WERI-Rb-1 (cell line): ENCODE measurements around the gene ADGRL2.

ENCODE experiments used
- DNase-seq: peaks from one replicate; pipeline ENCODE4 v3.0.0-alpha.2; 2020
- H3K27ac ChIP-seq: fragments of 250-450 bp; sonication (Bioruptor Pico); 2 replicates; pipeline ENCODE4 v1.5.1; 2020; ENCODE audit warnings: mild to moderate bottlenecking, moderate library complexity
- H3K27me3 ChIP-seq: fragments of 250-450 bp; sonication (Bioruptor Pico); 2 replicates; pipeline ENCODE4 v1.5.1; 2021; ENCODE audit warnings: mild to moderate bottlenecking, low read depth, moderate library complexity; ENCODE audit not compliant: insufficient read depth, severe bottlenecking
- H3K36me3 ChIP-seq: fragments of 250-450 bp; sonication (Bioruptor Pico); 2 replicates; pipeline ENCODE4 v1.5.1; 2020; ENCODE audit warnings: mild to moderate bottlenecking, moderate library complexity
- H3K4me3 ChIP-seq: 2 replicates; pipeline ENCODE4 v1.5.1; 2011; ENCODE audit warnings: low read depth, mild to moderate bottlenecking, control low read depth, low read length
- H3K9me3 ChIP-seq: fragments of 250-450 bp; sonication (Bioruptor Pico); 2 replicates; pipeline ENCODE4 v1.5.1; 2021; ENCODE audit warnings: mild to moderate bottlenecking, moderate library complexity; ENCODE audit not compliant: severe bottlenecking
- CTCF ChIP-seq: IDR thresholded peaks from 2 replicates; pipeline ENCODE4 v1.5.1; 2011; ENCODE audit warnings: low read depth, mild to moderate bottlenecking, control low read depth, inconsistent platforms, low read length

ADGRL2 gene

GRCh38 chr1:81792184-81792583 is 8.6 kb upstream of the ADGRL2 start:
- no peak for DNase-seq
- Histone ChIP-seq H3K27ac (no peak overlapping the region), H3K4me3 (no peak overlapping the region), H3K36me3 (no peaks in the 10 kb centered on the region), H3K27me3 (no peaks in the 10 kb centered on the region), H3K9me3 (no peaks in the 10 kb centered on the region)
- no peak for TF ChIP-seq CTCF

GRCh38 chr1:81797701-81798100 is 3.0 kb upstream of the ADGRL2 start:
- no peak for TF ChIP-seq CTCF

GRCh38 chr1:81799939-81800694 is 617 bp upstream of the ADGRL2 start:
- Histone ChIP-seq H3K9me3 (no peaks in the 10 kb centered on the region), H3K27me3 (no peaks in the 10 kb centered on the region), H3K27ac (peak overlapping the region; percentile 96), H3K36me3 (peaks cover 23% of the 10 kb centered on the region), H3K4me3 (peak overlapping the region; percentile 98)
- DNase-seq = peak; percentile 61
- no peak for TF ChIP-seq CTCF

More at GRCh38 chr1:81797701-81798100, 3.0 kb upstream of the ADGRL2 start:
- Histone ChIP-seq H3K4me3 (no peak overlapping the region), H3K27me3 (no peaks in the 10 kb centered on the region), H3K9me3 (no peaks in the 10 kb centered on the region), H3K27ac (no peak overlapping the region), H3K36me3 (peaks cover 16% of the 10 kb centered on the region)
- no peak for DNase-seq

- H3K27ac ChIP-seq = peak overlapping the region; percentile 96
- H3K4me3 ChIP-seq = peak overlapping the region; percentile 98
- H3K27me3 ChIP-seq = no peaks in the 10 kb centered on the region
- no peak for TF ChIP-seq CTCF
- DNase-seq = peak; percentile 19
- peaks cover 23% of the 10 kb centered on the region for H3K36me3 ChIP-seq
- H3K9me3 ChIP-seq = no peaks in the 10 kb centered on the region
These were observed 1.1 kb downstream of the ADGRL2 start for GRCh38 chr1:81801651-81802456.

- Histone ChIP-seq H3K36me3 (peaks cover 23% of the 10 kb centered on the region), H3K27me3 (no peaks in the 10 kb centered on the region), H3K4me3 (peak overlapping the region; percentile 98), H3K9me3 (no peaks in the 10 kb centered on the region), H3K27ac (peak overlapping the region; percentile 96)
- no peak for TF ChIP-seq CTCF
- DNase-seq = no peak
These were observed 1.6 kb downstream of the ADGRL2 start for GRCh38 chr1:81802457-81802706.
